ENCODE data around the gene SMNDC1.

SMNDC1 gene

DNA sequence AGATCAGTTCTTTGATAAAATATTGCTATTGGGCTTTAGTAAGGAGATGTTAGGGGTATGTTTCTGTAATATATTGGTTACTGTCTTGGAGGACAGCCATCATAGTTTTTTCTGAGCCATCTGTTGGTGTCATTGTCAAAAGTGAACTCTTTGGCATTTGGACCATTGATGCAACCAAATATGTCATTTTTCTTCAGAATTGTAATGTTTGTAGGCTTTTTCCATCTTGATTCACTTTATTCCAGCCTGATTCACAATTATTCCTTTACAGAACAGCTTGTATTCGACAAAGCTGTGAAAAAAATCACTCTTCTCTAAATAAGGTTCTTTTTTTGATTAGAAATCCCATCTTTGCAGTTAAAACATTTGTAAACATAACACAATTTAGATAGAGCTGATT lies 37.4 kb downstream of the SMNDC1 start:
- H3K4me3 ChIP-seq (ENCODE audit: low read depth, low read length), result no peak overlapping the region
- TF ChIP-seq, protein P1, sequence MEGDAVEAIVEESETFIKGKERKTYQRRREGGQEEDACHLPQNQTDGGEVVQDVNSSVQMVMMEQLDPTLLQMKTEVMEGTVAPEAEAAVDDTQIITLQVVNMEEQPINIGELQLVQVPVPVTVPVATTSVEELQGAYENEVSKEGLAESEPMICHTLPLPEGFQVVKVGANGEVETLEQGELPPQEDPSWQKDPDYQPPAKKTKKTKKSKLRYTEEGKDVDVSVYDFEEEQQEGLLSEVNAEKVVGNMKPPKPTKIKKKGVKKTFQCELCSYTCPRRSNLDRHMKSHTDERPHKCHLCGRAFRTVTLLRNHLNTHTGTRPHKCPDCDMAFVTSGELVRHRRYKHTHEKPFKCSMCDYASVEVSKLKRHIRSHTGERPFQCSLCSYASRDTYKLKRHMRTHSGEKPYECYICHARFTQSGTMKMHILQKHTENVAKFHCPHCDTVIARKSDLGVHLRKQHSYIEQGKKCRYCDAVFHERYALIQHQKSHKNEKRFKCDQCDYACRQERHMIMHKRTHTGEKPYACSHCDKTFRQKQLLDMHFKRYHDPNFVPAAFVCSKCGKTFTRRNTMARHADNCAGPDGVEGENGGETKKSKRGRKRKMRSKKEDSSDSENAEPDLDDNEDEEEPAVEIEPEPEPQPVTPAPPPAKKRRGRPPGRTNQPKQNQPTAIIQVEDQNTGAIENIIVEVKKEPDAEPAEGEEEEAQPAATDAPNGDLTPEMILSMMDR (IDR thresholded peaks at IDR 0.05; ENCODE audit: low read depth, low read length, missing control alignments), result no peak
- no peak overlapping the region for H3K27ac ChIP-seq
- DNase-seq, result no peak
- in situ Hi-C loops (cut with HindIII; ENCODE audit: low pct_ligation_motif_present, low sequenced_read_pairs), result no loop called here
- no peaks in the 10 kb centered on the region for H3K27me3 ChIP-seq (replicated peaks)
- H3K36me3 ChIP-seq (replicated peaks), result no peaks in the 10 kb centered on the region

DNA sequence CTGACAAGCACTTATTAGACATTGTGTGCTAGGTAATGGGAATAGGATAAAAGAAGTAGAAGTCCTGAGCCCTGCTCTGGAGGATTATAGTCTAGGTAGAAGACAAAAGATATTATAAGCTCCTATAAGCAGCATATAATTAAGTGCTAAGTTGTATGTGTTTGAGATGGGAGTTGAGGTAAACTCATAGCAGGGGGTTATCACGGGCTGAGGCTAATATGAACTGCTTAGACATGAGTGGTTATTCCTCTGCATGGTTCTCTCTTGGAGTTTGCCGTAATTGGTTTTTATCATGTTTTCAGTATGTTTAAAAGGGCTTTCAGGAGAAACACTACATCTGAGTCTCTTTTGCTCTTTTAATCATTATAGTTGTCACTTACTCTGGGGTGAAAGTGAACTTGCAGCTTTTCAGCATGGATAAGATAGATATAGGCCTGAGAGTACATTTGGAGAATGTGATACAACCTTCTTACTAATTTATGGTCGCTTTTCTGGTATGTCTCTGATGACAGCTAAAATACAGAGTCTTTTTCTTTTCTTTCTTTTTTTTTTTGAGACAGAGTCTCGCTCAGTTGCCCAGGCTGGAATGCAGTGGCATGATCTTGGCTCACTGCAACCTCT lies 39.0 kb downstream of the SMNDC1 start:
- TF ChIP-seq, protein P1 (IDR thresholded peaks at IDR 0.05; ENCODE audit: low read depth, low read length, missing control alignments), result no peak
- H3K4me3 ChIP-seq (ENCODE audit: low read depth, low read length), result no peak overlapping the region
- in situ Hi-C loops (cut with HindIII; ENCODE audit: low pct_ligation_motif_present, low sequenced_read_pairs), result no loop called here
- H3K27me3 ChIP-seq (replicated peaks), result no peaks in the 10 kb centered on the region
- no peak for DNase-seq
- no peak overlapping the region for H3K27ac ChIP-seq
- H3K36me3 ChIP-seq (replicated peaks), result no peaks in the 10 kb centered on the region

DNA sequence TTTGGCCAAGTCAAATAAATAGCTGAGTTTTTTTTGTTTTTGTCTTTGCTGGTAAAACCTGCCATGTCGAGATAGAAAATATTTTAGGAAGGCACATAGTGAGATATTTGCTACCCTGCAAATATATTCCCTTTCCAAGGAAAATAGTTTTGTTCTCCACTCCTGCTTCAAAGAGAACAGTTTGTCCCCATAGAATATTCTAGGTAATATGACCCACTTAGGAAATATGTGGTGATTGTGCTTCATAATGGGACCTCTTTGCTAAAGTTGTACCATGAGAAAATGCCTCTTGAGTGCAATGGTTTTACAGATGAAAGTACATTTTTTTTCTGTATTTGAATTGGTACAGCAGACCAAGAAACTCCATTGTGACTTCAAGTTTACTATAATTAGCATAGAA lies 41.6 kb downstream of the SMNDC1 start:
- Histone ChIP-seq H3K4me3 (ENCODE audit: low read depth, low read length) (no peak overlapping the region), H3K27me3 (replicated peaks) (no peaks in the 10 kb centered on the region), H3K36me3 (replicated peaks) (no peaks in the 10 kb centered on the region), H3K27ac (no peak overlapping the region)
- no peak for DNase-seq
- in situ Hi-C loops (cut with HindIII; ENCODE audit: low pct_ligation_motif_present, low sequenced_read_pairs), result no loop called here
- TF ChIP-seq, protein P1 (IDR thresholded peaks at IDR 0.05; ENCODE audit: low read depth, low read length, missing control alignments), result no peak

DNA sequence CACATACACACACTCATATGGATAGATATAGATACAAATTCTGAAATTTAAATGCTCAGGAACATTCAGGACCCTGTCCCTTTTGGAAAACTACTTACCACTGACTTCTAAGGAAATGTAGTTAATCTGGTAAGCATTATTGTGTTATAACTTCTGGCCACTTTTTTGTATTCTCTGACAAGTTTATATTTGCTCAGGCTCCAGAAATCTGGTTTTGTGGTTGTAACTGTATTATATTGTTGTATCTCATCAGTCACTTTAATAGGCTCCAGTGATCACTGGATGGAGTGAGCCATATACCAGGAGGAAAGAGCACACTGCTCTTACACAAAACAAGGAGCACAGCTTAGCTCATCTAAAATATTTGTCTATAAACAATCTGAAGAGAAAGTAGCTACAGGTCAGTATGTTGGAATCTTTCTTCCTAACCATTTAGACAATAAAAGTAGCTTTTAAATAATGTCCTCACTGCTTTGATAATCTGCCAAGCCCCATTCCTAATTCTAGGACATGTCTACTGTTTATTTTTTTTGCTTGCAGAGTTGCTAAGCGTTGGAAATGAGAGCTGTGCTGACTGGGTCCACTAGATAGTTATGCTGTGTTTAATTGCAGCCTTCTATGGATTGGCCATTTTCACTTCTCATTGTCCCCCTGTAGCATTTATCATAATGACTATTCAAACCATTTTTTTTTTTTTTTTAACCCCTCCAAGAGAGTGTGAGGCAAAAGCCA lies 43.8 kb downstream of the SMNDC1 start:
- in situ Hi-C loops (cut with HindIII; ENCODE audit: low pct_ligation_motif_present, low sequenced_read_pairs), result no loop called here
- Histone ChIP-seq H3K4me3 (ENCODE audit: low read depth, low read length) (no peak overlapping the region), H3K36me3 (replicated peaks) (no peaks in the 10 kb centered on the region), H3K27me3 (replicated peaks) (no peaks in the 10 kb centered on the region), H3K27ac (no peak overlapping the region)
- no peak for DNase-seq
- TF ChIP-seq, protein P1 (IDR thresholded peaks at IDR 0.05; ENCODE audit: low read depth, low read length, missing control alignments), result no peak

DNA sequence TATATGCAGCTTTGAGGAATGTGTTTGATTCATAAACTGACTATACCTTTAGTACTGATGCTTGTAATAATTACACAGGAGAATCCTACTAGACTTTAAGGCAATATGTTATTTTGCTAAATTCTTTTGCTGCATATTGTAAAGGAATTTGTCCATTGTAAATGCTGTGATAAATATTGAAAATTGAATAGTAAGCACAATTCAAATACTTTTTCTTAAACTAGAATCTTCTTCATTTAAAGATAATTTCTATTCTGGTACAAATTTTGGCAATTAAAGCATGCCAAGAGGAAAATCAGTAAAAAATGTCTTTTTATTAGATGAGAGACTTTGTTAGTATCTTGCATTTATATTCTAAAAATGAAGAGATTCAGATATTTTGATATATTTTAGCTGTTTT lies 45.4 kb downstream of the SMNDC1 start:
- no peak overlapping the region for H3K27ac ChIP-seq
- TF ChIP-seq, protein P1 (IDR thresholded peaks at IDR 0.05; ENCODE audit: low read depth, low read length, missing control alignments), result no peak
- no peak overlapping the region for H3K4me3 ChIP-seq (ENCODE audit: low read depth, low read length)
- H3K36me3 ChIP-seq (replicated peaks), result no peaks in the 10 kb centered on the region
- DNase-seq, result no peak
- H3K27me3 ChIP-seq (replicated peaks), result no peaks in the 10 kb centered on the region
- in situ Hi-C loops (cut with HindIII; ENCODE audit: low pct_ligation_motif_present, low sequenced_read_pairs), result no loop called here

Data from brain microvascular endothelial cell (primary cell).